Muscle of arm (tissue), 14 donors: ENCODE results near the gene TXNL4B. TPM values are rescaled to one million over a fixed set of nuclear protein-coding genes. Genes with fewer than 3 reads are reported as not detected.

Source experiments
- DNase-seq: peaks from one replicate; pipeline ENCODE4 v3.0.0-alpha.2; 2013
- long read RNA-seq, 11 donors: transcript quantifications; one replicate each; lab custom pipeline, GENCODE V29; 2026
- polyA plus RNA-seq, 12 donors: library from polyadenylated mRNA; unstranded; fragments of 120-200 nt; gene quantifications; one replicate each; pipeline ENCODE4 v1.2.1, GENCODE V29; 2013; ENCODE audit not compliant: insufficient read length in 12 of 12

TXNL4B gene
- 10 to 100 TPM in 11 of 12 donors, not detected in 1; 10.8 to 14.6 (median 12.9) TPM for polyA plus RNA-seq
- long read RNA-seq, donor 1, transcript TXNL4B-201 (4 exons, 2,556 nt): major isoform, 5 of 108 reads
- long read RNA-seq, donor 1, partial matches to known transcripts: 103 of 108 reads
- long read RNA-seq, donor 1, other reads (novel, unspliced or antisense): 0 of 108 reads
- long read RNA-seq, donor 2, partial matches to known transcripts: 0 of 2 reads
- long read RNA-seq, donor 2, other reads (novel, unspliced or antisense): 0 of 2 reads
- long read RNA-seq, donor 3, partial matches to known transcripts: 0 of 1 reads
- long read RNA-seq, donor 3, other reads (novel, unspliced or antisense): 0 of 1 reads
- long read RNA-seq, donor 4, partial matches to known transcripts: 0 of 4 reads
- long read RNA-seq, donor 4, other reads (novel, unspliced or antisense): 0 of 4 reads
- long read RNA-seq, donor 5, transcript TXNL4B-201 (4 exons, 2,556 nt): major isoform, 8 of 8 reads
- long read RNA-seq, donor 5, partial matches to known transcripts: 0 of 8 reads
- long read RNA-seq, donor 5, other reads (novel, unspliced or antisense): 0 of 8 reads
- long read RNA-seq, donor 6, partial matches to known transcripts: 0 of 1 reads
- long read RNA-seq, donor 6, other reads (novel, unspliced or antisense): 0 of 1 reads
- long read RNA-seq, donor 7, partial matches to known transcripts: 0 of 2 reads
- long read RNA-seq, donor 7, other reads (novel, unspliced or antisense): 0 of 2 reads
- long read RNA-seq, donor 8, partial matches to known transcripts: 0 of 3 reads
- long read RNA-seq, donor 8, other reads (novel, unspliced or antisense): 0 of 3 reads
- long read RNA-seq, donor 9, partial matches to known transcripts: 0 of 2 reads
- long read RNA-seq, donor 9, other reads (novel, unspliced or antisense): 0 of 2 reads
- long read RNA-seq, donor 10, partial matches to known transcripts: 0 of 2 reads
- long read RNA-seq, donor 10, other reads (novel, unspliced or antisense): 0 of 2 reads
- long read RNA-seq, donor 11, transcript TXNL4B-201 (4 exons, 2,556 nt): major isoform, 5 of 46 reads
- long read RNA-seq, donor 11, partial matches to known transcripts: 41 of 46 reads
- long read RNA-seq, donor 11, other reads (novel, unspliced or antisense): 0 of 46 reads

GRCh38 chr16:72093448-72094265, at the start of gene TXNL4B, which contains the start of gene DHX38:
TXNL4B (minus strand) TSS chr16:72093620; CDS start chr16:72090749, 2,871 bp downstream.
DHX38 (plus strand) TSS chr16:72093847; CDS start chr16:72096158, 2,311 bp downstream.
- DNase-seq: peak; percentile 99

- no peak for DNase-seq
These were observed 49.1 kb upstream of the TXNL4B start for GRCh38 chr16:72142476-72142875.

GRCh38 chr16:72139908-72140307, 46.5 kb upstream of the TXNL4B start:
- DNase-seq: no peak

DNA sequence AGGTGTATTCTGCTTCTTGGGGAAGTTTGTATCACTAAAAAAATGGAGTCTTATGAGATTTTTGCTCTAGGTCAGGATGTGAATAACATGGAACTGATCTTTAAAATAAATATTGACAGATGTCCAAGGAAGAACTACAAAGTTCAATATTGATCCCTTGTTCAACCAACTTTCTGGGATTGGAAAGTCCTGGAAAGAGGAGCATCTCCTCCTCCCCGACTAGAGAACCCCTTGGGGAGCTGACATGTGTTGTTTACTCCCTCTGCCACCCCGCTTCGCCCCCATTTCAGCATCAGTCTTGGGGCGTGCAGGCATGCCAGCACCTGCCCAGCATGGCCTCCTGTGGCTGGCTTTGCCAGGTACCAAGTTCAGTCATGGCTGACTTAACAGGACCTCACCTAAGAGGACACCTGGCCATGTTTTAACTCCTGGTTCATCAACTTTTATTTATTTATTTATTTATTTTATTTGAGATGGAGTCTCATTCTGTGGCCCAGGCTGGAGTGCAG, 44.7 kb upstream of the TXNL4B start:
- no peak for DNase-seq

GRCh38 chr16:72137380-72138063, 44.1 kb upstream of the TXNL4B start:
- DNase-seq: no peak

GRCh38 chr16:72134507-72134906, 41.1 kb upstream of the TXNL4B start:
- DNase-seq: no peak

GRCh38 chr16:72132726-72133125, 39.3 kb upstream of the TXNL4B start:
- DNase-seq: no peak

DNA sequence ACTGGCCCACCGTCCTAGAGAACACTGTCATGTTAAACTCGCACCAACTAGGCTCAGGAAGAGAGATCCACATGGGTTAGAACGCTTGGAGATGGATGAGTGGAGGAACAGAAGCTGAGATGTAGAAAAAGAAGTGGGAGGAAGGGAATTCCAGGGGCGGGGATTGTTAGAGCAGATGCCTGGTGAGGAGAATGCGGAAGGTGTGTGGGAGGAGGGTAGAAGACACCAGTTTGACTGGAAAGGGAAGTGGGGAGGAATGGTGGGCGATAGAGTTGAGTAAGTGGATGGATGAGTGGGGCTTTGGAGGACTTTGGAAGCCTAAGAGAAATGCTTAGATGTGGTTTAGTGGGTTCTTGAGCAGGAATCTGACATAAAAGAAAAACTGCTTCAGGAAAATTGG, 37.6 kb upstream of the TXNL4B start:
- no peak for DNase-seq

DNA sequence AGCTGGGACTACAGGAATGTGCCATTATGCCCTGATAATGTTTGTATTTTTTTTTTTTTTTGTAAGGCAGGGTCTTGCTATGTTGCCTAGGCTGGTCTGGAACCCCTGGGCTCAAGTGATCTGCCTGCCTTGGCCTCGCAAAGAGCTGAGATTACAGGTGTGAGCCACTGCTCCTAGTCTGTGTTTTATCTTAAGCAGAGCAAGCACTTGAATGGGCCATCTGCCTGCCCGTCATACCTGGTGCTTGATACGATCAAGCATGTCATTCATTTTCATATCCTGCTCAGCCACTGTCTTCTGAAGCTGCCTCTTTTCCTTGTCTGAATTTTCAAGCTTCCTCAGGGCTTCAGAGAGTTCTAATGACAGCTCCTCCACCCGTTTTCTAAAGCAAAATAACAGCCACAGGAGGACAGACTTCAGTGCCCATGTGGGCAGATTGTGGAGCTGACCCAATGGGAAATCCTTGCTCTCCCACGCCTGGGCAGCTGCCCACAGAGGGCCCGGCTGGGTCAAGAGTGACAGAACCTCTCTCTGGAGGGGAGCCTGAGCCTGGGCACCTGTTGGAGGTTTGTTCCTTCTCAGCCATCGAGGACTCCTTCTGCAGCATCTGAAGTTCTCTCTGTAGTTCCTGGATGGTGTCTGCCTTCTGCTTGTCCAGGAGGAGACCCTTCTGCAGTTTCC, 36.7 kb upstream of the TXNL4B start:
- no peak for DNase-seq

DNA sequence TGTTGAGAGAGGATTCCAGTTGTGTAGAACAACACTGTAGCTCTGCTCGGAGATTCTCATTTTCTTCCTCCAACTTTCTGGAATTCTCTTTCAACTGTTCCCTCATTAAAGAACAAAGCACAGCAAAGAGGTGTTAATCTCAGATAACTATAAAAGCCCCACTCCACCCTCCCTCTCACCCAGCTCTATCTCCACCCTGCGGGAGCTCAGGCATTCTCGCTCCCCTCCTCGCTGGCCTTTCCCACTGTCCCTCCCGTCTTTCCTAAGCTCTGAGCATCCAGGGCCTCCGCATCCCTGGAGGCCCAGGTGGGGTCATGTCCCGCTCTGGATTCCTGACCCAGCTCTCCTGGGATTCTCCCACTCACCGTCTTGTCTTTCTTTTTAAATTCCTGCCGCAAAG, 35.3 kb upstream of the TXNL4B start:
- no peak for DNase-seq

DNA sequence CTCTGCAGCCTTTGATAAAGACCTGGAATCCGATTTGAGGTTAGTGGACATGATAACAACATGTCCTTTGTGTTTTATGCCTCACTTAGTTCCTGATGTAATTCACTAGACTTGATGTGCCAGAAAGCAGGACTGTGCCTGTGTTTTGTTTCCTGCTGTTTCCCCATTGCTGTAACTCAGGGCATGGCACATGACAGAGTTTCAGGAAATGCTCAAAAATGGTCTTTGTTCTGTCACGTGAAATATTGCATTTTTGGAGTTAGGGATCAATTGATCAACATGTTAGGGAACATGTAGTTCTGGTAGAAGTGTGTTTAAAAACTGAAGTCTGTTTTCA, 33.0 kb upstream of the TXNL4B start:
- no peak for DNase-seq

DNA sequence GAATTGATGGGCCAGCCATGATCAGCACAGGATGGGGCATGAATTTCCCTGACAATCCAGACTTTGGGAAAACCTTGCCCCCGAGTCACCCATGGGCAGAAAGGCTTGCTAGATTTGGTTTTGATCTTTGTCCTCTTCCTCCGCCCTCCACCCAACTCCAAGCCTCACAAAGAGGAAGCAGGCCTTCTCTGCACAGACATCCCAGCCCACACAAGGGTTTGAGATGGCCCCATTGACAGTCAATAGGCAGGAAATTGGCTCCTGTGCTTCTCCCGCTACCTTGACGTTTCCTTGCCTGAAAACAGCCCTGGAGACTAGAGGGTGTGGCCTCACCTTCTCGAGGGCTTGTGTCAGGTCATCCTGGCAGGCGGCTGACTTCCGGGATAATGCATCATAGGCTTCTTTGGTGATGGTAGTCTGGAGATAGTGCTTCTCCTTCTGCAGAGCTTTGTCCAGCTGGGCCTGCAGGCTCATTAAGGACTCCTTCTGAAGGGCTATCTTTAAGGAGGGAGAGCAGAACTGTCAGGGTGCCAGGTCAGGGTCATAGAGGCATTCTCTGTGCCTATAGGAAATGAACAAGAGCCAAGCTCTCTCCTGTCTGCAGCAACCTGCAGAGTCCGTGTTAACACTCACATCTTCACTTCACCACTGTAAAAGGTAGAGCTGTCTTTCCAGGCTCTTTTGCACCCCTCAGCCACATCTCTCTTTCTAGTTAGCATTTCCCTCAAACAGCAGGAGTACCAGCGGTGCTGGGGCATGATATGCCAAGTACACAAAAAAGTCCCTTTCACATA, 32.4 kb upstream of the TXNL4B start:
- DNase-seq: no peak

DNA sequence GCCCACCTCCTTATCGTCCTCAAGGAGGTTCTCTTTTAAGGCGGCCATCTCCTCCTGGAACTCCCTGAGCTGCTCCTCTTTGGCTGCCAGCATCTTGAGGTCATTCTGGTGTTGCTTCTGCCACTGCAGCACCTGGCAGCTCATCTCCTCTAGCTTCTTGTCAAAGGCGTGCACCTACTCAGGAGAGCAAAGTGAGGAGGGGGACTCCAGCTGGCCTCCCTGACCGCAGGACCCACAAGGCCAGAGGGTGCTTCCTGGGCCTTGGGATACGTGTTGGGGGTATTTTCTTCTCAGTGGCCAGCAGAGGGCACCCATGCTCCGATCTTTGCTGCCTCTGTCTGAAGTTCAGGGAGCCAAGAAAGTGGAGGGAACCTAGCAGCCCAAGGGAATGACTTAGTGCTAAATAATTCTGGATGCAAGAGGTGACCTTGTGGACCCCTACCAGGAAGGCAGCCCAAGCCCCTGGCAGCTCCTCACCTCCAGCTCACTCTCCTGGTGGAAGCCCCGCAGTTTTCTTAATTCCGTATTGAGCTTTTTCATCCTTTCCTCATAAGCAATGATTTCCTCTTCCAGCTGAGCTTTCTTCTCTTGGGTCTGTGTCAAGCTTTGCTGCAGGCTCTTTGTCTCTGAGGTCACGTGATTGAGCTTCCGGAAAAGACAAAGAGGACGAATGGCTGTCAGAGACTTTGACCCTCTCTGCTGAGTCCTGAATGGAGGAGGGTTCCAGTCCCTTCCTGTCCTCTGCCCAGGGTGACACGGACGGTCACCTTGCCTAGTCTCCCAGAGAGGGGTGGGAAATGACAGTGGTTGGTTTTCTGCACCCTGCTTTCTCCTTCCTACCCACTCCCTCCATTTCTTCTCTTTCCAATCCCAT, 31.6 kb upstream of the TXNL4B start:
- peak; percentile 74 for DNase-seq

DNA sequence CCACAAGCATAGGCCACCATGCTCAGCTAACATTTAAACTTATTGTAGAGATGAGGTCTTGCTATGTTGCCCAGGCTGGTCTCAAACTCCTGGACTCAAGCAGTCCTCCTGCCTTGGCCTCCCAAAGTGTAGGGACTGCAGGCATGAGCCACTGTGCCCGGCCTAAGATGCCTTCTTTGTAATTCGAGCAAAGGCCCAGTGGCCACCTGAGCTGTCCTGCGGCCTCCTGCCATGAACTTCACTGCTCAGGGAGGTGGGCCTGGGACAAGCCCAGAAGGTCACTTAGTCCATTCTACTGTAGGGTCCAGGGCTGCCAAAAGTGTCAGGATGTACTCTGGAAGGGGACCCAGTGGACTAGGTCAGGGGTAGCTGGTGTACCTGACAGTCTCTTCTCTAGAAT, 30.7 kb upstream of the TXNL4B start:
- DNase-seq: no peak

DNA sequence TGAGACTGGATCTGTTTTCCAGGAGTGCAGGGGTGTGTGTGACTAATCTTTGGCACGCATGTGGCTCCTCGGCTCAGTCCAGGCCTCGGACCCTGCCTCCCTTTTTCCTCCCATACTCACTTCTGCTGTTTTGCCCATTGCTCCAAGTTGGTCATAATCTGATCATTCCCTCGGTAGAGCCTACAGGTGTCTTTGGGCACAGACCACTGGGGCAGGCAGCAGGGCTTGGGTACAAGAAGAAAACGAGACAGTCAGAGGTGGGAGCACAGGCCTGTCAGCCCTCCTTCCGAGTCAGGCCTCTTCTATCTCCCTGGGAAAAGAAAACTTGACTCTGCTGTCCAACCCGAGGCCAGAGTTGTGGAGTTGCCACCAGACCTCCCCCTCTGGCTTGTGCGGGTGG, 30.0 kb upstream of the TXNL4B start:
- no peak for DNase-seq

- no peak for DNase-seq
These were observed 29.5 kb upstream of the TXNL4B start for GRCh38 chr16:72122916-72123315.

DNA sequence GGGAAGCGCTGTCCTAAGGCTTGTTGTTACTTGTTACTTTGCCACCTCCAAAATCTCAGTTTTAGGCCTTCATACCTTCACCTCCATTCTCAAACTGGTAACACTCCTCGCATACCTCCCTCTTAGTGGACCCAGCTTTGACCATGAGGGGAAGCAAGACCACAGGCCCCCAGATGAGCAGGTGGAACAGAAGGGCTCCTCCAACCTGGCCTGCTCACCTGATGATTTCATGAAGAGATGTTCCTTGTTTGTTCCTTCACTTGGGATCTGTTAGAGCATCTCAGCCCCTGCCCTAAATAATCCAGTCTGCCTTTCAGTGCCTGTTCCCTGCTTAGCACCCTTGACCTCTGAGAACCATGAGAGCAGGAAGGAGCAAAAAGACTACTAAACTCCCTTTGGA, 28.9 kb upstream of the TXNL4B start:
- no peak for DNase-seq

- DNase-seq: no peak
These were observed 26.6 kb upstream of the TXNL4B start for GRCh38 chr16:72120026-72120425.
